Astrocyte (in vitro differentiated cells and primary cell): ENCODE results near the gene CCDC87.

Source experiments
- CTCF ChIP-seq: IDR thresholded peaks from 2 replicates; pipeline ENCODE4 v1.5.1; 2011; ENCODE audit warnings: low read depth, mild to moderate bottlenecking, inconsistent platforms, low read length, moderate library complexity; ENCODE audit not compliant: insufficient read depth
- EZH2 ChIP-seq: IDR thresholded peaks from 2 replicates; pipeline ENCODE4 v1.6.1; 2012; ENCODE audit warnings: mild to moderate bottlenecking, low read length, inconsistent platforms; ENCODE audit not compliant: insufficient read depth

- TF ChIP-seq EZH2 (no peak), CTCF (no peak)
These were observed 24.5 kb downstream of the CCDC87 start, which contains the start of gene CTSF for GRCh38 chr11:66568124-66568916.
